Vagina (tissue), 2 donors: ENCODE measurements around the gene TIAL1. TPM values are rescaled to one million over a fixed set of nuclear protein-coding genes. Genes with fewer than 3 reads are reported as not detected.

Experiments used
- DNase-seq, 2 donors: peaks; one replicate each; pipeline ENCODE4 v3.0.0-alpha.2; 2017; ENCODE audit errors: extremely low spot score in 2 of 2
- H3K27ac ChIP-seq: fragments of 200-600 bp; sonication (generic); one replicate; pipeline ENCODE4 v1.5.1; 2019
- H3K27me3 ChIP-seq: fragments of 200-600 bp; sonication (generic); one replicate; pipeline ENCODE4 v1.5.1; 2019
- H3K36me3 ChIP-seq, 2 donors: fragments of 200-600 bp; sonication (generic); one replicate each; pipeline ENCODE4 v1.5.1; 2017 to 2019
- H3K4me1 ChIP-seq: fragments of 200-600 bp; sonication (generic); one replicate; pipeline ENCODE4 v1.5.1; 2019
- H3K4me3 ChIP-seq, 2 donors: fragments of 200-600 bp; sonication (generic); 1 replicate in 1 of 2; 2 replicates in 1 of 2; pipeline ENCODE4 v1.5.1; 2016 to 2019
- H3K9me3 ChIP-seq: fragments of 200-600 bp; sonication (generic); one replicate; pipeline ENCODE4 v1.5.1; 2019
- POLR2A ChIP-seq, 2 donors: fragments of 450-650 bp; IDR thresholded peaks; one replicate each; pipeline ENCODE4 v1.6.1; 2017; ENCODE audit warnings: antibody characterized with exemption in 2 of 2, mild to moderate bottlenecking in 2 of 2, moderate library complexity in 2 of 2
- POLR2AphosphoS5 ChIP-seq, 2 donors: sonication (generic); formaldehyde crosslinking; IDR thresholded peaks; one replicate each; pipeline ENCODE4 v1.9.0; 2017; ENCODE audit warnings: antibody characterized with exemption in 2 of 2, mild to moderate bottlenecking in 2 of 2, low read depth in 1 of 2; ENCODE audit not compliant: insufficient read depth in 1 of 2
- intact Hi-C: fragments of 100-400 bp; cut with DNase I; formaldehyde crosslinking; loops from one replicate; pipeline ENCODE4 v1.15.1; 2023
- total RNA-seq: library from RNA; depleted of rRNA; stranded (reverse); fragments of >200 nt; gene quantifications from one replicate; pipeline ENCODE4 v1.2.3, GENCODE V29; 2016
- TF ChIP-seq, protein P1 (sequence below), 3 experiments: fragments of 450-650 bp in 2 of 3; fragments of 200-600 bp in 1 of 3; sonication (generic) in 1 of 3; IDR thresholded peaks; one replicate each; pipeline ENCODE4 v1.5.1; 2017 to 2019; ENCODE audit warnings: antibody characterized with exemption in 3 of 3, mild to moderate bottlenecking in 2 of 3, moderate library complexity in 2 of 3

The TIAL1 gene
- total RNA-seq, 1 donor from 2014 or later = 71.2 TPM

DNA sequence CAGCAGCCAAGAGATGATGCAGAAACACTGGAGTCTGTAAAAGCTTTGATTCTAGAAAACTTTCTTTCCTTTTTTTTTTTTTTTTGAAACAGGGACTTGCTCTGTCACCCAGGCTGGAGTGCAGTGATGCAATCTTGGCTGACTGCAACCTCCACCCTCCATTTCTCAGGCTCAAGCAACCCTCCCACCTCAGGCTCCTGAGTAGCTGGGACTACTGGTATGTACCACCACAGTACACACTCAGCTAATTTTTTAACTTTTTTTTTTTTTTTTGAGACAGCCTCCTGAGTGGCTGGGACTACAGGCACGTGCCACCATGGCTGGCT lies 37.4 kb upstream of the TIAL1 start:
- Histone ChIP-seq H3K4me1 (no peaks in the 10 kb centered on the region), H3K27ac (peak overlapping the region; percentile 42), H3K4me3 (no peak overlapping the region), H3K27me3 (no peaks in the 10 kb centered on the region), H3K36me3 (no peaks in the 10 kb centered on the region), H3K9me3 (no peaks in the 10 kb centered on the region)
- TF ChIP-seq, protein P1, sequence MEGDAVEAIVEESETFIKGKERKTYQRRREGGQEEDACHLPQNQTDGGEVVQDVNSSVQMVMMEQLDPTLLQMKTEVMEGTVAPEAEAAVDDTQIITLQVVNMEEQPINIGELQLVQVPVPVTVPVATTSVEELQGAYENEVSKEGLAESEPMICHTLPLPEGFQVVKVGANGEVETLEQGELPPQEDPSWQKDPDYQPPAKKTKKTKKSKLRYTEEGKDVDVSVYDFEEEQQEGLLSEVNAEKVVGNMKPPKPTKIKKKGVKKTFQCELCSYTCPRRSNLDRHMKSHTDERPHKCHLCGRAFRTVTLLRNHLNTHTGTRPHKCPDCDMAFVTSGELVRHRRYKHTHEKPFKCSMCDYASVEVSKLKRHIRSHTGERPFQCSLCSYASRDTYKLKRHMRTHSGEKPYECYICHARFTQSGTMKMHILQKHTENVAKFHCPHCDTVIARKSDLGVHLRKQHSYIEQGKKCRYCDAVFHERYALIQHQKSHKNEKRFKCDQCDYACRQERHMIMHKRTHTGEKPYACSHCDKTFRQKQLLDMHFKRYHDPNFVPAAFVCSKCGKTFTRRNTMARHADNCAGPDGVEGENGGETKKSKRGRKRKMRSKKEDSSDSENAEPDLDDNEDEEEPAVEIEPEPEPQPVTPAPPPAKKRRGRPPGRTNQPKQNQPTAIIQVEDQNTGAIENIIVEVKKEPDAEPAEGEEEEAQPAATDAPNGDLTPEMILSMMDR (IDR thresholded peaks at IDR 0.05) = no peak
- TF ChIP-seq POLR2A (IDR thresholded peaks at IDR 0.05) (no peak), POLR2AphosphoS5 (IDR thresholded peaks at IDR 0.05; ENCODE audit: insufficient read depth in 1 of 2, low read depth in 1 of 2) (no peak)
- no peak for DNase-seq
- intact Hi-C loops = no loop called here

DNA sequence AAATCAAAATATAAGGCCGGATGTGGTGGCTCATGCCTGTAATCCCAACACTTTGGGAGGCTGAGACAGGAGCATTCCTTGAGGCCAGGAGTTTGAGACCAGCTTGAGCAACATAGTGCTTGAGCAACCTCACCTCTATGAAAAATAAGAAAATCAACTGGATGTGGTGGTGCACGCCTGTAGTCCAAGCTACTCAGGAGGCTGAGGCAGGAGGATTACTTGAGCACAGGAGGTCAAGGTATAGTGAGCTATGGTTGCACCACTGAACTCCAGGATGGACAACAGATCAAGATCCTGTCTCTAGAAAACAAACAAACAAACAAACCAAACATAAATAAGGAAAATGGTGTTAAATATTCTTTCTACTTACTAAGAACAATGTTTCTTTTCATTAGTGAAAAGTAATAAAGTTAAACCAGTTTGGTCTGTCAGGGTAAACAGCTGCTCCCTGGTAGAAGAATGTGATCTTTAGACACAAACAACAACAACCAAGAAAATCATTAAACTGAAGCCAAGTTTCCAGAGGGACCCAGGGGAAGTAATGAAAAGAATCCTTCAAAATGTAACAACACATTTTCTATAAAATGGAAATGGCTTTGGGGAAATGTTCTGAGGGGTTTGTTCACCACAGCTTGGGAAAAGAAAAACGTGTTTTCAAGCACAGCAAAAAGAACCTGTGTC lies 36.9 kb upstream of the TIAL1 start:
- H3K4me3 ChIP-seq = no peak overlapping the region
- H3K27ac ChIP-seq = peak overlapping the region; percentile 42
- H3K4me1 ChIP-seq = no peaks in the 10 kb centered on the region
- no peaks in the 10 kb centered on the region for H3K27me3 ChIP-seq
- DNase-seq = no peak
- no peaks in the 10 kb centered on the region for H3K9me3 ChIP-seq
- intact Hi-C loops = no loop called here
- no peaks in the 10 kb centered on the region for H3K36me3 ChIP-seq
- TF ChIP-seq, protein P1 (IDR thresholded peaks at IDR 0.05) = no peak
- TF ChIP-seq POLR2AphosphoS5 (IDR thresholded peaks at IDR 0.05; ENCODE audit: insufficient read depth in 1 of 2, low read depth in 1 of 2) (no peak), POLR2A (IDR thresholded peaks at IDR 0.05) (no peak)

GRCh38 chr10:119630300-119630699 lies 33.5 kb upstream of the TIAL1 start:
- TF ChIP-seq, protein P1 (IDR thresholded peaks at IDR 0.05) = no peak
- no peak for TF ChIP-seq POLR2A (IDR thresholded peaks at IDR 0.05)
- no peak for TF ChIP-seq POLR2AphosphoS5 (IDR thresholded peaks at IDR 0.05; ENCODE audit: insufficient read depth in 1 of 2, low read depth in 1 of 2)
- Histone ChIP-seq H3K4me3 (no peak overlapping the region), H3K4me1 (no peaks in the 10 kb centered on the region), H3K27me3 (no peaks in the 10 kb centered on the region), H3K36me3 (no peaks in the 10 kb centered on the region), H3K27ac (no peak overlapping the region), H3K9me3 (no peaks in the 10 kb centered on the region)
- no peak for DNase-seq
- intact Hi-C loops = no loop called here

DNA sequence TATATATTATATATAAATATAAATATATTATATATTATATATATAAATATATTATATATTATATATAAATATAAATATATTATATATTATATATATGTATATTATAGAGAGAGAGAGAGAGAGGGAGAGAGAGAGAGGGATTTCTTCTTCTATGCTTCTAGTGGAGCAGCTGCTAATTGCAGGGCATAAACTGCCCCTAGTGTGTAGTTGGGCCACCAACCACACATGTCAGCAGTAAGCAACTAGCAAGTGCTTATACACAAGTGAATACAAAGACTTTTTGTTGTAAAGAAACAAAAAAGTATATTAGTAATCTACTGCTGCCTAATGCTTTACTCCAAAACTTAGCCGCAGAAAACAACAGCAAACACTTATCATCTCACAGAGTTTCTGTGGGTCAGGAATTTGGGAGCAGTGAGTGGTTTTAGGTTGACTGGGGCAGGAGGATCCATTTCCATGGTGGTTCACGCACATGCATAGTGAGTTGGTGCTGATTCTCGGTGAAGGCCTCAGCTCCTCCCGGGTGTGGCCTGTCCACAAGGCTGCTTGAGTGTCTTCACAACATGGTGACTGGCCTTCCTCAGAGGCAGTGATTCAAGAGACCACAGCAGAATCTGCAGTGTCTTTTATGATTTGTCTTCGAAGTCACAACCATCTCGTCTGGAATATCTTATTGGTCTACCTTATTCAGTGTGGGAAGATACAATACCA lies 29.0 kb upstream of the TIAL1 start:
- intact Hi-C loops = no loop called here
- Histone ChIP-seq H3K9me3 (no peaks in the 10 kb centered on the region), H3K4me3 (no peak overlapping the region), H3K27me3 (no peaks in the 10 kb centered on the region), H3K36me3 (no peaks in the 10 kb centered on the region), H3K4me1 (no peaks in the 10 kb centered on the region), H3K27ac (no peak overlapping the region)
- no peak for DNase-seq
- no peak for TF ChIP-seq POLR2A (IDR thresholded peaks at IDR 0.05)
- no peak for TF ChIP-seq POLR2AphosphoS5 (IDR thresholded peaks at IDR 0.05; ENCODE audit: insufficient read depth in 1 of 2, low read depth in 1 of 2)
- TF ChIP-seq, protein P1 (IDR thresholded peaks at IDR 0.05) = no peak

GRCh38 chr10:119621078-119621384 lies 24.3 kb upstream of the TIAL1 start:
- Histone ChIP-seq H3K9me3 (no peaks in the 10 kb centered on the region), H3K4me3 (no peak overlapping the region), H3K4me1 (peaks cover 25% of the 10 kb centered on the region), H3K27me3 (no peaks in the 10 kb centered on the region), H3K27ac (no peak overlapping the region), H3K36me3 (no peaks in the 10 kb centered on the region)
- DNase-seq = no peak
- TF ChIP-seq, protein P1 (IDR thresholded peaks at IDR 0.05) = no peak
- TF ChIP-seq POLR2AphosphoS5 (IDR thresholded peaks at IDR 0.05; ENCODE audit: insufficient read depth in 1 of 2, low read depth in 1 of 2) (no peak), POLR2A (IDR thresholded peaks at IDR 0.05) (no peak)
- intact Hi-C loops = no loop called here
